PC-3 (cell line): ENCODE measurements around the gene HK1.

Source experiments
- EZH2 ChIP-seq: fragments of 300-600 bp; sonication (generic); IDR thresholded peaks from one replicate; pipeline ENCODE4 v1.6.1; 2017; ENCODE audit warnings: antibody characterized with exemption, mild to moderate bottlenecking, low read length; ENCODE audit not compliant: unreplicated experiment
- TF ChIP-seq, protein P1 (sequence below): fragments of 300-600 bp; sonication (generic); conservative IDR thresholded peaks from 2 replicates; pipeline ENCODE4 v1.5.1; 2017; ENCODE audit warnings: antibody characterized with exemption, low read depth, mild to moderate bottlenecking, low read length

DNA sequence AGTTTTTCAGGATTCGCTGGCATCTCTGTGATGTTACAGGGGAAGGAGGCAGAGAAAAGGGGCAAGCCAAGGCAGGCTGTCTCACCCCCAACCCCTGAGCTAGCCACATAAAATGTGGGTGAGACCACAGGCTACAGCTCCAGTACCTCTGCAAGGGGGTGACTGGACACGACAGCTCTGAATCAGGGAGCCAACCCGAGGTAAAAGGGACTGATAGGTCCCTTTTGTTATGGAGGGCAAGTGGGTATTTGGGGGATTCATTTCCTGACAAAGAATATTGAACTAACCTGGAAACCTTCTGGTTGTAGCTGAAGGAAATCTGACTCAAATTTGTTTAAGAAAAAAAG, 71.2 kb downstream of the HK1 start:
- TF ChIP-seq, protein P1, sequence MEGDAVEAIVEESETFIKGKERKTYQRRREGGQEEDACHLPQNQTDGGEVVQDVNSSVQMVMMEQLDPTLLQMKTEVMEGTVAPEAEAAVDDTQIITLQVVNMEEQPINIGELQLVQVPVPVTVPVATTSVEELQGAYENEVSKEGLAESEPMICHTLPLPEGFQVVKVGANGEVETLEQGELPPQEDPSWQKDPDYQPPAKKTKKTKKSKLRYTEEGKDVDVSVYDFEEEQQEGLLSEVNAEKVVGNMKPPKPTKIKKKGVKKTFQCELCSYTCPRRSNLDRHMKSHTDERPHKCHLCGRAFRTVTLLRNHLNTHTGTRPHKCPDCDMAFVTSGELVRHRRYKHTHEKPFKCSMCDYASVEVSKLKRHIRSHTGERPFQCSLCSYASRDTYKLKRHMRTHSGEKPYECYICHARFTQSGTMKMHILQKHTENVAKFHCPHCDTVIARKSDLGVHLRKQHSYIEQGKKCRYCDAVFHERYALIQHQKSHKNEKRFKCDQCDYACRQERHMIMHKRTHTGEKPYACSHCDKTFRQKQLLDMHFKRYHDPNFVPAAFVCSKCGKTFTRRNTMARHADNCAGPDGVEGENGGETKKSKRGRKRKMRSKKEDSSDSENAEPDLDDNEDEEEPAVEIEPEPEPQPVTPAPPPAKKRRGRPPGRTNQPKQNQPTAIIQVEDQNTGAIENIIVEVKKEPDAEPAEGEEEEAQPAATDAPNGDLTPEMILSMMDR = no peak
- no peak for TF ChIP-seq EZH2
